Esophagus muscularis mucosa (tissue), 4 donors: ENCODE results near the gene NRP1. TPM values are rescaled to one million over a fixed set of nuclear protein-coding genes. Genes with fewer than 3 reads are reported as not detected.

ENCODE experiments used
- DNase-seq: peaks from one replicate; pipeline ENCODE4 v3.0.0-alpha.2; 2017; ENCODE audit errors: extremely low spot score
- H3K27ac ChIP-seq, 4 donors: fragments of 200-600 bp; sonication (generic); replicated peaks in 1 of 4; 1 replicate in 3 of 4; 2 replicates in 1 of 4; pipeline ENCODE4 v1.5.1; 2016 to 2019; ENCODE audit warnings: mild to moderate bottlenecking in 1 of 4
- H3K27me3 ChIP-seq, 4 donors: fragments of 200-600 bp; sonication (generic); one replicate each; pipeline versions ENCODE4 v1.5.1 to v1.6.0; 2016 to 2019
- H3K36me3 ChIP-seq, 4 donors: fragments of 200-600 bp; sonication (generic); one replicate each; pipeline ENCODE4 v1.5.1; 2016 to 2019
- H3K4me1 ChIP-seq, 4 donors: fragments of 200-600 bp; sonication (generic); one replicate each; pipeline ENCODE4 v1.5.1; 2016 to 2019
- H3K4me3 ChIP-seq, 4 donors: fragments of 200-600 bp; sonication (generic); 1 replicate in 2 of 4; 2 replicates in 2 of 4; pipeline ENCODE4 v1.5.1; 2016 to 2019; ENCODE audit warnings: mild to moderate bottlenecking in 4 of 4, moderate library complexity in 1 of 4
- H3K9me3 ChIP-seq, 4 donors: fragments of 200-600 bp; sonication (generic); 1 replicate in 3 of 4; 2 replicates in 1 of 4; pipeline ENCODE4 v1.5.1; 2016 to 2019
- EP300 ChIP-seq: sonication (generic); formaldehyde crosslinking; IDR thresholded peaks from one replicate; pipeline ENCODE4 v1.6.1; 2017; ENCODE audit warnings: antibody characterized with exemption
- POLR2A ChIP-seq: fragments of 450-650 bp; IDR thresholded peaks from one replicate; pipeline ENCODE4 v1.6.1; 2017; ENCODE audit warnings: antibody characterized with exemption, moderate library complexity, mild to moderate bottlenecking, low read depth
- POLR2AphosphoS5 ChIP-seq, 2 donors: sonication (generic); formaldehyde crosslinking; IDR thresholded peaks; one replicate each; pipeline ENCODE4 v1.6.1; 2017; ENCODE audit warnings: antibody characterized with exemption in 2 of 2
- WGBS: methylation state at CpG from one replicate; pipeline ENCODE4 v1.1.5; 2018; 5-methylcytosine and 5-hydroxymethylcytosine counted together
- intact Hi-C: fragments of 100-400 bp; cut with DNase I; formaldehyde crosslinking; loops from one replicate; pipeline ENCODE4 v1.15.1; 2023
- total RNA-seq, 4 donors: library from RNA; depleted of rRNA; stranded (reverse); fragments of >200 nt; gene quantifications; one replicate each; pipeline versions ENCODE4 v1.1.0 to v1.2.1, GENCODE V29; 2016
- TF ChIP-seq, protein P1 (sequence below), 3 experiments: fragments of 200-600 bp in 2 of 3; fragments of 450-650 bp in 1 of 3; sonication (generic) in 2 of 3; IDR thresholded peaks; one replicate each; pipeline ENCODE4 v1.5.1; 2017 to 2019; ENCODE audit warnings: antibody characterized with exemption in 3 of 3, mild to moderate bottlenecking in 2 of 3, moderate library complexity in 1 of 3

The NRP1 gene
- total RNA-seq, 4 donors from 2014 or later, result 36.5 to 64.4 (median 54.1) TPM

- peak overlapping the region; percentile 45 to 53 (median 46) for H3K27ac ChIP-seq
- H3K4me3 ChIP-seq, result no peak overlapping the region
- 48% methylated on average over 8 of the region's 8 CpGs for WGBS
- H3K4me1 ChIP-seq, result peaks cover 27 to 59% (median 40%) of the 10 kb centered on the region in 4 donors
- DNase-seq, result peak; percentile 82
- TF ChIP-seq POLR2A (no peak), EP300 (no peak), POLR2AphosphoS5 (IDR thresholded peaks at IDR 0.05) (no peak)
- TF ChIP-seq, protein P1, sequence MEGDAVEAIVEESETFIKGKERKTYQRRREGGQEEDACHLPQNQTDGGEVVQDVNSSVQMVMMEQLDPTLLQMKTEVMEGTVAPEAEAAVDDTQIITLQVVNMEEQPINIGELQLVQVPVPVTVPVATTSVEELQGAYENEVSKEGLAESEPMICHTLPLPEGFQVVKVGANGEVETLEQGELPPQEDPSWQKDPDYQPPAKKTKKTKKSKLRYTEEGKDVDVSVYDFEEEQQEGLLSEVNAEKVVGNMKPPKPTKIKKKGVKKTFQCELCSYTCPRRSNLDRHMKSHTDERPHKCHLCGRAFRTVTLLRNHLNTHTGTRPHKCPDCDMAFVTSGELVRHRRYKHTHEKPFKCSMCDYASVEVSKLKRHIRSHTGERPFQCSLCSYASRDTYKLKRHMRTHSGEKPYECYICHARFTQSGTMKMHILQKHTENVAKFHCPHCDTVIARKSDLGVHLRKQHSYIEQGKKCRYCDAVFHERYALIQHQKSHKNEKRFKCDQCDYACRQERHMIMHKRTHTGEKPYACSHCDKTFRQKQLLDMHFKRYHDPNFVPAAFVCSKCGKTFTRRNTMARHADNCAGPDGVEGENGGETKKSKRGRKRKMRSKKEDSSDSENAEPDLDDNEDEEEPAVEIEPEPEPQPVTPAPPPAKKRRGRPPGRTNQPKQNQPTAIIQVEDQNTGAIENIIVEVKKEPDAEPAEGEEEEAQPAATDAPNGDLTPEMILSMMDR (IDR thresholded peaks at IDR 0.05), result no peak
- intact Hi-C loops, result loop anchor here (5.0 kb wide), 1 partner anchor 38 kb away; no protein-coding TSS in a partner anchor
- no peaks in the 10 kb centered on the region for H3K27me3 ChIP-seq
- no peaks in the 10 kb centered on the region for H3K9me3 ChIP-seq
- peaks cover 0 to 17% (median 5%) of the 10 kb centered on the region in 4 donors for H3K36me3 ChIP-seq
Measured at GRCh38 chr10:33235251-33235884, 99.1 kb downstream of the NRP1 start.

DNA sequence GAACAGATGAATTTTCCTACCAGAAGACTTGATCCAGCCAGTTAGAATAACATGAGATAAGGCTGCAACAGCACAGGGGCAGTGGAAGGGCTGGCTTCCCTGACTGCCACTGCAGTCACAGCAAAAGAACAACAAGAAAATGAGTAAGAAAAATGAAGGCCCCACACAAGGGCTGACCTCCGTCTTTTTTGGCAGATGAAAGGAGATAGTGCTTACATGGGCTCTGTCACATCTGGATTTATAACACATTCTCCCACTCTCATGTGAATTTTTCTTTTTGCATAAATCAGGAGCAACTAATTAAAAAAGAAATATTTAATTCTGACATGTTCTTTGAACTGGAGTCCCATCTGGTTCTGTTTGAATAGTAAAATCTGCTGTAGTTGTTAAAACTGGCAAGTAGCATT, 99.6 kb downstream of the NRP1 start:
- peaks cover 31 to 64% (median 42%) of the 10 kb centered on the region in 4 donors for H3K4me1 ChIP-seq
- peak overlapping the region; percentile 45 to 53 (median 46) for H3K27ac ChIP-seq
- peaks cover 0 to 12% (median 5%) of the 10 kb centered on the region in 4 donors for H3K36me3 ChIP-seq
- no peak for TF ChIP-seq POLR2A
- TF ChIP-seq, protein P1 (IDR thresholded peaks at IDR 0.05), result no peak
- no peak for TF ChIP-seq POLR2AphosphoS5 (IDR thresholded peaks at IDR 0.05)
- TF ChIP-seq EP300, result no peak
- 43% methylated on average over 1 of the region's 1 CpG for WGBS
- intact Hi-C loops, result loop anchor here (5.0 kb wide), 1 partner anchor 38 kb away; no protein-coding TSS in a partner anchor
- H3K9me3 ChIP-seq, result no peaks in the 10 kb centered on the region
- no peak overlapping the region for H3K4me3 ChIP-seq
- no peaks in the 10 kb centered on the region for H3K27me3 ChIP-seq
- DNase-seq, result peak; percentile 37

GRCh38 chr10:33233635-33234034, 100.8 kb downstream of the NRP1 start:
- Histone ChIP-seq H3K4me3 (no peak overlapping the region), H3K27ac (peak overlapping the region in 1 of 4 donors; percentile 53), H3K27me3 (no peaks in the 10 kb centered on the region), H3K36me3 (peaks cover 0 to 11% (median 2%) of the 10 kb centered on the region in 4 donors), H3K4me1 (peaks cover 32 to 73% (median 46%) of the 10 kb centered on the region in 4 donors), H3K9me3 (no peaks in the 10 kb centered on the region)
- WGBS, result 74% methylated on average over 3 of the region's 3 CpGs
- TF ChIP-seq, protein P1 (IDR thresholded peaks at IDR 0.05), result no peak
- no peak for TF ChIP-seq POLR2AphosphoS5 (IDR thresholded peaks at IDR 0.05)
- TF ChIP-seq POLR2A, result no peak
- no peak for TF ChIP-seq EP300
- DNase-seq, result peak; percentile 10
- intact Hi-C loops, result no loop called here

- Histone ChIP-seq H3K27me3 (no peaks in the 10 kb centered on the region), H3K9me3 (no peaks in the 10 kb centered on the region), H3K4me1 (peaks cover 32 to 77% (median 47%) of the 10 kb centered on the region in 4 donors), H3K36me3 (peaks cover 0 to 7% (median 2%) of the 10 kb centered on the region in 4 donors), H3K27ac (peak overlapping the region in 1 of 4 donors; percentile 1), H3K4me3 (no peak overlapping the region)
- intact Hi-C loops, result no loop called here
- no peak for TF ChIP-seq POLR2A
- no peak for TF ChIP-seq EP300
- TF ChIP-seq, protein P1 (IDR thresholded peaks at IDR 0.05), result no peak
- TF ChIP-seq POLR2AphosphoS5 (IDR thresholded peaks at IDR 0.05), result no peak
- 90% methylated on average over 5 of the region's 5 CpGs for WGBS
- DNase-seq, result peak; percentile 37
Measured at GRCh38 chr10:33233221-33233620, 101.2 kb downstream of the NRP1 start.
